Renal cortical epithelial cell (primary cell): ENCODE data around the gene TCL1B. TPM values are rescaled to one million over a fixed set of nuclear protein-coding genes. Genes with fewer than 3 reads are reported as not detected.

Experiments
- total RNA-seq: library from RNA; depleted of rRNA; stranded (reverse); fragments of >200 nt; gene quantifications from 2 replicates; pipeline ENCODE4 v1.2.3, GENCODE V29; 2014

Gene TCL1B
- total RNA-seq, 1 donor from 2014 or later, result not detected

Other genes starting within 250 kb of the TCL1B start
- 0.15 and 0.17 TPM in 2 replicates for gene SYNE3, start 169.8 kb upstream of the TCL1B start, total RNA-seq
- gene GLRX5, start 151.4 kb upstream of the TCL1B start, total RNA-seq, result 35.4 and 44.1 TPM in 2 replicates
- not detected in 2 replicates for gene TCL1A, start 27.7 kb downstream of the TCL1B start, total RNA-seq
- gene TUNAR, start 190.4 kb downstream of the TCL1B start, total RNA-seq, result 0.69 and 3.0 TPM in 2 replicates